Measurements from ENCODE around the gene ZSWIM1. TPM values are rescaled to one million over a fixed set of nuclear protein-coding genes. Genes with fewer than 3 reads are reported as not detected.

Gene ZSWIM1
- total and polyA plus RNA-seq, 2 of the 4 experiments (the other 2 are of a cell fraction), result 4.2 to 10.0 TPM

DNA sequence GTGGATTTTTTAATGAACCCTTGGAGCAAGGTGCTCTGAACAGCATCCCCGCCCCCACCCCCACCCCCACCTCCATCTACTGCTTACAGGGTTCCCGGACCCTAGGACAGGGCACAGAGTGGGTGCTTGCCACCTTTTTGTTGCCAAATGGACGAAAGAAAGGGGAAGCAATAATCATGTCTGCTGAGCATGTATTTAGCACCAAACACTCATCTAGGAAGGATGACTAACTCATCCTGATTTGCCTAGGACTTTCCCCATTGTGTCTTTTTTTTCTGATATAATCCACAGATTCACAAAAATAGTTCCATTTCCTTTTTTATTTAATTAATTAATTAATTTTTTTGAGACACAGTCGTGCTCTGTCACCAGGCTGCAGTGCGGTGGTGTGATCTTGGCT is 32.1 kb downstream of the ZSWIM1 start:
- in situ Hi-C loops (cut with MboI; ENCODE audit: low sequenced_read_pairs) (loop anchor here (25.0 kb wide), 1 partner anchor 576 kb away; the partner anchor contains the start of gene SDC4), intact Hi-C loops (cut with micrococcal nuclease) (no loop called here), dilution Hi-C loops (cut with HindIII; ENCODE audit: low sequenced_read_pairs, unreplicated experiment) (no loop called here)
- Histone ChIP-seq H2AK5ac (ENCODE audit: low read depth, low read length) (no peak overlapping the region), H3K14ac (replicated peaks; ENCODE audit: low read depth, low read length) (no peak overlapping the region), H4K91ac (ENCODE audit: insufficient read depth, low read depth, low read length) (no peak overlapping the region), H4K8ac (ENCODE audit: low read depth in 2 of 2, low read length in 2 of 2) (no peak overlapping the region), H3K4me2 (ENCODE audit: low read depth, low read length) (no peak overlapping the region), H3K9ac (ENCODE audit: low read depth, low read length) (no peak overlapping the region), H4K5ac (ENCODE audit: low read depth, low read length) (no peak overlapping the region), H2BK5ac (ENCODE audit: low read depth, low read length, poor library complexity, severe bottlenecking) (no peak overlapping the region), H3K27me3 (ENCODE audit: control insufficient read depth, insufficient read depth, low read length) (no peaks in the 10 kb centered on the region), H3K9me1 (ENCODE audit: insufficient read depth, low read length) (peaks cover 8% of the 10 kb centered on the region), H3K27ac (ENCODE audit: insufficient read depth, low read length) (no peak overlapping the region), H3K36me3 (ENCODE audit: control insufficient read depth, insufficient read depth, low read length) (peaks cover 10% of the 10 kb centered on the region; the same call in 1 of the 2 replicates), H2BK20ac (ENCODE audit: low read depth, low read length) (no peak overlapping the region), H3K4me3 (ENCODE audit: insufficient read depth, low read depth, low read length) (no peak overlapping the region), H2BK15ac (ENCODE audit: low read depth, low read length) (no peak overlapping the region; the same call in 2 of the 3 replicates), H3K79me1 (ENCODE audit: low read depth in 1 of 2, low read length in 2 of 2) (peaks cover 5 to 20% of the 10 kb centered on the region in 2 experiments; a peak in 3 of 4 replicates), H2BK120ac (ENCODE audit: low read depth, low read length) (no peak overlapping the region), H3K18ac (ENCODE audit: low read depth, low read length) (no peak overlapping the region), H3K23ac (ENCODE audit: low read depth, low read length) (no peak overlapping the region), H4K20me1 (ENCODE audit: insufficient read depth, low read length) (no peaks in the 10 kb centered on the region), H3K56ac (ENCODE audit: extremely low read depth, insufficient read depth, low read length) (no peak overlapping the region), H3K4me1 (ENCODE audit: control insufficient read depth, insufficient read depth, low read length) (peaks cover 17% of the 10 kb centered on the region), H2AFZ (replicated peaks; ENCODE audit: low read length, poor library complexity) (no peak overlapping the region), H2AK9ac (replicated peaks; ENCODE audit: low read depth, low read length, poor library complexity) (no peak overlapping the region), H3K9me3 (ENCODE audit: control insufficient read depth, insufficient read depth, low read length) (no peaks in the 10 kb centered on the region), H3K4ac (ENCODE audit: low read depth, low read length) (no peak overlapping the region)
- no peak for TF ChIP-seq MXI1 (IDR thresholded peaks at IDR 0.05; ENCODE audit: borderline replicate concordance, low read depth, low read length)
- no peak for TF ChIP-seq USF2 (IDR thresholded peaks at IDR 0.05; ENCODE audit: low read depth, low read length)
- TF ChIP-seq, protein P1, sequence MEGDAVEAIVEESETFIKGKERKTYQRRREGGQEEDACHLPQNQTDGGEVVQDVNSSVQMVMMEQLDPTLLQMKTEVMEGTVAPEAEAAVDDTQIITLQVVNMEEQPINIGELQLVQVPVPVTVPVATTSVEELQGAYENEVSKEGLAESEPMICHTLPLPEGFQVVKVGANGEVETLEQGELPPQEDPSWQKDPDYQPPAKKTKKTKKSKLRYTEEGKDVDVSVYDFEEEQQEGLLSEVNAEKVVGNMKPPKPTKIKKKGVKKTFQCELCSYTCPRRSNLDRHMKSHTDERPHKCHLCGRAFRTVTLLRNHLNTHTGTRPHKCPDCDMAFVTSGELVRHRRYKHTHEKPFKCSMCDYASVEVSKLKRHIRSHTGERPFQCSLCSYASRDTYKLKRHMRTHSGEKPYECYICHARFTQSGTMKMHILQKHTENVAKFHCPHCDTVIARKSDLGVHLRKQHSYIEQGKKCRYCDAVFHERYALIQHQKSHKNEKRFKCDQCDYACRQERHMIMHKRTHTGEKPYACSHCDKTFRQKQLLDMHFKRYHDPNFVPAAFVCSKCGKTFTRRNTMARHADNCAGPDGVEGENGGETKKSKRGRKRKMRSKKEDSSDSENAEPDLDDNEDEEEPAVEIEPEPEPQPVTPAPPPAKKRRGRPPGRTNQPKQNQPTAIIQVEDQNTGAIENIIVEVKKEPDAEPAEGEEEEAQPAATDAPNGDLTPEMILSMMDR (conservative IDR thresholded peaks at IDR 0.05; ENCODE audit: low read depth, low read length), result no peak
- TF ChIP-seq RFX5 (IDR thresholded peaks at IDR 0.05; ENCODE audit: low read depth, low read length), result no peak
- no peak for TF ChIP-seq RCOR1 (IDR thresholded peaks at IDR 0.05; ENCODE audit: insufficient replicate concordance, low read length)
- no peak for TF ChIP-seq CHD1 (IDR thresholded peaks at IDR 0.05; ENCODE audit: low read depth, low read length)
- TF ChIP-seq BHLHE40 (IDR thresholded peaks at IDR 0.05; ENCODE audit: low read depth, low read length), result no peak
- TF ChIP-seq NFE2L2 (IDR thresholded peaks at IDR 0.05; ENCODE audit: low read depth, low read length), result no peak
- no peak for TF ChIP-seq FOS (IDR thresholded peaks at IDR 0.05; ENCODE audit: low read depth, low read length)
- no peak for TF ChIP-seq MAZ (IDR thresholded peaks at IDR 0.05; ENCODE audit: borderline replicate concordance, low read depth, low read length)
- no peak for TF ChIP-seq CEBPB (IDR thresholded peaks at IDR 0.05; ENCODE audit: low read depth, low read length)
- TF ChIP-seq SMC3 (IDR thresholded peaks at IDR 0.05; ENCODE audit: low read depth, low read length), result no peak
- TF ChIP-seq POLR2A (IDR thresholded peaks at IDR 0.05; ENCODE audit: low read depth, low read length), result no peak
- no peak for TF ChIP-seq RAD21 (IDR thresholded peaks at IDR 0.05; ENCODE audit: low read length)
- TF ChIP-seq, protein P2, sequence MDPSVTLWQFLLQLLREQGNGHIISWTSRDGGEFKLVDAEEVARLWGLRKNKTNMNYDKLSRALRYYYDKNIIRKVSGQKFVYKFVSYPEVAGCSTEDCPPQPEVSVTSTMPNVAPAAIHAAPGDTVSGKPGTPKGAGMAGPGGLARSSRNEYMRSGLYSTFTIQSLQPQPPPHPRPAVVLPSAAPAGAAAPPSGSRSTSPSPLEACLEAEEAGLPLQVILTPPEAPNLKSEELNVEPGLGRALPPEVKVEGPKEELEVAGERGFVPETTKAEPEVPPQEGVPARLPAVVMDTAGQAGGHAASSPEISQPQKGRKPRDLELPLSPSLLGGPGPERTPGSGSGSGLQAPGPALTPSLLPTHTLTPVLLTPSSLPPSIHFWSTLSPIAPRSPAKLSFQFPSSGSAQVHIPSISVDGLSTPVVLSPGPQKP (IDR thresholded peaks at IDR 0.05; ENCODE audit: borderline replicate concordance, low read depth, low read length), result no peak
- TF ChIP-seq MAFK (IDR thresholded peaks at IDR 0.05; ENCODE audit: low read depth, low read length), result no peak
- BruUV-seq (replicated peaks), result no TSS peak
- POLR2A ChIA-PET (ENCODE audit: unreplicated experiment), result no interaction called here
- DNase-seq (peak; percentile 39), ATAC-seq (ENCODE audit: low read depth) (no peak)
- CTCF ChIA-PET, result no interaction called here
- 60% methylated on average over 1 of the region's 5 CpGs; no CpG with 5 or more reads in 1 of the 2 experiments for WGBS, 2 experiments (ENCODE audit: extremely low coverage in 2 of 2, insufficient read length in 1 of 2)
